Measurements from ENCODE around the gene FAH. TPM values are rescaled to one million over a fixed set of nuclear protein-coding genes. Genes with fewer than 3 reads are reported as not detected.

The FAH gene
- total RNA-seq, 1 donor from 2014 or later, result 21.9 TPM

DNA sequence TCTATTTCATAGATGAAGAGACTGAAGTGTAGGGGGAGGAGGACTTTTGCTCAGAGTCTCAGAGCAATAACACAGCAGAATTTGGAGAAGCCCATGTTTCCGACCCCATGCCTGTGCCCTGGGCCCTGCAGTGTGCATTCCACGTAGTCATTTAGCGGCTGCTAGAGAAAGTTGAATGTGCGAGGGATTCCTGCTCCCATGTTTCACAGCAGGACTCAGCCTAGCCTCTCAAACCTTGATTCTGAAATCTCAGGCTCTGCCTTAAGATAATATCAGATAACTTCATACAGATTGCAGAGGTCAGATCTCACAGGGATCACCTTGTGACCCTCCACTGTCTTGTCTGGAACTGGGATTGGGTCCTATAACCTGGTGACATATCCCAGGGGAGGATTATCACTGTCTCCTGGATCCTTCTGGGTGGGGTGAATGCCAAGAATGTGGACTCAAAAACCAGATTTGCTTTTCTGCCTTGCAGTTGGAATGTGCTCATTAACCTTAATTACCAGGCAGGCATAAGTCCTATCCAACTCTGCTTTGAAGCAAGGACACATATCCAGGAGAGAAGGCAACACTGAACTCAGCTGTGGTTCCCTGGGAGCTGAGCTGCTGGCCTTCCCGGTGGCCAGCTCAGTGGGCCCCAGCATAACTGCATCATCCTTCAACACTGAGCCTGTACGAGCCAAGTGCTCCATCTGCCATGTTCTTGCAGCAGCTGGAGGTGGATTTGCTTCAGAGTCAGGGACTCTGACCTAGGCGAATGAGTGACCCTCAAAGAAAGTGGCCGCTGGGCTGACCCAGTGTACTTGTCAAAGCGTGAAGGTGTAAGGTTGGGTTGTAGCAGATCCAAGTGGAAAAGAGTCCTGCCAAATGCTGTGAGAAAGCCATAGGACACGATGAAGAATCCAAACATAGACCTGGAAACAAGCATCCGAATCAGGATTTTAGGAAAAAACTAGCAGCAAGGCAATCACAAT, 56.2 kb downstream of the FAH start:
- Mint-ChIP-seq H3K9me3 (ENCODE audit: unreplicated experiment) (peaks cover 3% of the 10 kb centered on the region), H3K36me3 (ENCODE audit: low read depth, unreplicated experiment) (no peaks in the 10 kb centered on the region), H3K4me3 (ENCODE audit: unreplicated experiment) (no peak overlapping the region), H3K27me3 (ENCODE audit: low read depth, unreplicated experiment) (peaks cover 2% of the 10 kb centered on the region), H3K27ac (ENCODE audit: unreplicated experiment) (no peak overlapping the region), H3K4me1 (ENCODE audit: low read depth, unreplicated experiment) (no peaks in the 10 kb centered on the region)
- Histone ChIP-seq H3K4me2 (ENCODE audit: low read length) (no peak overlapping the region), H3K27ac (ENCODE audit: low read depth, low read length) (no peak overlapping the region), H3K4me3 (ENCODE audit: insufficient read depth, low read depth, low read length) (no peak overlapping the region), H3K27me3 (ENCODE audit: insufficient read depth, low read length) (no peaks in the 10 kb centered on the region), H3K9me3 (ENCODE audit: insufficient read depth, low read depth, low read length) (no peaks in the 10 kb centered on the region), H4K20me1 (ENCODE audit: insufficient read depth, low read length) (no peaks in the 10 kb centered on the region), H3K4me1 (ENCODE audit: insufficient read depth, low read length) (no peaks in the 10 kb centered on the region), H2AFZ (ENCODE audit: low read depth, low read length) (no peak overlapping the region), H3K9ac (ENCODE audit: low read length) (no peak overlapping the region), H3K79me2 (ENCODE audit: insufficient read depth, low read length) (no peaks in the 10 kb centered on the region), H3K36me3 (ENCODE audit: insufficient read depth, low read length) (no peaks in the 10 kb centered on the region)
- DNase-seq (ENCODE audit: low read depth), result no peak
- no peak for FAIRE-seq
- TF ChIP-seq EZH2 (IDR thresholded peaks at IDR 0.05; ENCODE audit: insufficient read depth, low read length) (no peak), CTCF (IDR thresholded peaks at IDR 0.05; ENCODE audit: insufficient read depth, low read depth, low read length) (no peak)

GRCh38 chr15:80210611-80211573, 58.1 kb downstream of the FAH start:
- Mint-ChIP-seq H3K36me3 (ENCODE audit: low read depth, unreplicated experiment) (no peaks in the 10 kb centered on the region), H3K27me3 (ENCODE audit: low read depth, unreplicated experiment) (peaks cover 2% of the 10 kb centered on the region), H3K27ac (ENCODE audit: unreplicated experiment) (no peak overlapping the region)

More at GRCh38 chr15:80210611-80211573, 58.1 kb downstream of the FAH start:
- Histone ChIP-seq H3K27me3 (ENCODE audit: insufficient read depth, low read length) (no peaks in the 10 kb centered on the region), H3K9ac (ENCODE audit: low read length) (no peak overlapping the region), H3K4me3 (ENCODE audit: insufficient read depth, low read depth, low read length) (no peak overlapping the region), H4K20me1 (ENCODE audit: insufficient read depth, low read length) (no peaks in the 10 kb centered on the region), H3K4me1 (ENCODE audit: insufficient read depth, low read length) (no peaks in the 10 kb centered on the region), H3K36me3 (ENCODE audit: insufficient read depth, low read length) (no peaks in the 10 kb centered on the region), H3K4me2 (ENCODE audit: low read length) (no peak overlapping the region), H3K27ac (ENCODE audit: low read depth, low read length) (no peak overlapping the region), H3K79me2 (ENCODE audit: insufficient read depth, low read length) (no peaks in the 10 kb centered on the region), H2AFZ (ENCODE audit: low read depth, low read length) (no peak overlapping the region), H3K9me3 (ENCODE audit: insufficient read depth, low read depth, low read length) (no peaks in the 10 kb centered on the region)
- Mint-ChIP-seq H3K9me3 (ENCODE audit: unreplicated experiment) (peaks cover 3% of the 10 kb centered on the region), H3K4me3 (ENCODE audit: unreplicated experiment) (no peak overlapping the region), H3K4me1 (ENCODE audit: low read depth, unreplicated experiment) (no peaks in the 10 kb centered on the region)
- no peak for TF ChIP-seq EZH2 (IDR thresholded peaks at IDR 0.05; ENCODE audit: insufficient read depth, low read length)
- no peak for TF ChIP-seq CTCF (IDR thresholded peaks at IDR 0.05; ENCODE audit: insufficient read depth, low read depth, low read length)
- DNase-seq (ENCODE audit: low read depth) (no peak), FAIRE-seq (no peak)

Data from astrocyte (in vitro differentiated cells and primary cell).